Neural cell (in vitro differentiated cells): Measurements from ENCODE around the gene EEF1AKMT2. TPM values are rescaled to one million over a fixed set of nuclear protein-coding genes. Genes with fewer than 3 reads are reported as not detected.

ENCODE experiments used
- H2AFZ ChIP-seq: fragments of 200-600, 300-800 bp; sonication (generic), shearing (Covaris generic); 2 replicates; pipeline ENCODE4 v1.6.0; 2014; ENCODE audit warnings: low read depth, mild to moderate bottlenecking, antibody characterized with exemption, low read length, moderate library complexity
- H3F3A ChIP-seq: fragments of 200-600 bp; shearing (Covaris generic); 2 replicates; pipeline ENCODE4 v1.6.1; 2016; ENCODE audit warnings: mild to moderate bottlenecking, moderate library complexity, mixed read lengths, antibody characterized with exemption, low read length; ENCODE audit not compliant: insufficient read depth, poor library complexity, severe bottlenecking
- H3K27ac ChIP-seq: fragments of 200-600, 300-800 bp; sonication (generic), shearing (Covaris generic); 2 replicates; pipeline ENCODE4 v1.5.1; 2014; ENCODE audit warnings: mild to moderate bottlenecking, low read length, moderate library complexity
- H3K27me3 ChIP-seq: fragments of 300-800, 200-600 bp; sonication (generic), shearing (Covaris generic); 2 replicates; pipeline ENCODE4 v1.6.0; 2014; ENCODE audit warnings: mild to moderate bottlenecking, low read depth, low read length, moderate library complexity; ENCODE audit not compliant: insufficient read depth
- H3K36me3 ChIP-seq: fragments of 300-800, 200-600 bp; sonication (generic), shearing (Covaris generic); 2 replicates; pipeline ENCODE4 v1.5.1; 2014; ENCODE audit warnings: mild to moderate bottlenecking, antibody characterized with exemption, low read length, moderate library complexity; ENCODE audit not compliant: insufficient read depth
- H3K4me2 ChIP-seq: fragments of 300-800, 200-600 bp; sonication (generic), shearing (Covaris generic); 2 replicates; pipeline ENCODE4 v1.6.0; 2014; ENCODE audit warnings: mild to moderate bottlenecking, low read length
- H3K4me3 ChIP-seq: fragments of 300-800, 200-600 bp; sonication (generic), shearing (Covaris generic); 2 replicates; pipeline ENCODE4 v1.5.1; 2014; ENCODE audit warnings: mild to moderate bottlenecking, low read length, moderate library complexity
- H3K79me2 ChIP-seq: fragments of 200-600 bp; shearing (Covaris generic); replicated peaks from 2 replicates; pipeline ENCODE4 v1.6.0; 2014; ENCODE audit warnings: mild to moderate bottlenecking, low read length, moderate library complexity; ENCODE audit not compliant: insufficient read depth
- H3K9ac ChIP-seq: fragments of 300-800, 200-600 bp; sonication (generic), shearing (Covaris generic); 2 replicates; pipeline ENCODE4 v1.6.1; 2016; ENCODE audit warnings: mild to moderate bottlenecking, low read length, mixed read lengths
- H3K9me2 ChIP-seq: fragments of 200-600 bp; shearing (Covaris generic); 2 replicates; pipeline ENCODE4 v1.6.1; 2016; ENCODE audit warnings: mild to moderate bottlenecking, low read length, mixed read lengths; ENCODE audit not compliant: insufficient read depth
- H3K9me3 ChIP-seq: fragments of 200-600, 300-800 bp; sonication (generic), shearing (Covaris generic); 2 replicates; pipeline ENCODE4 v1.6.1; 2016; ENCODE audit warnings: mild to moderate bottlenecking, mixed run types, low read length, moderate library complexity, mixed read lengths
- H4K20me1 ChIP-seq: fragments of 200-600 bp; shearing (Covaris generic); 2 replicates; pipeline ENCODE4 v1.6.1; 2016; ENCODE audit warnings: mild to moderate bottlenecking, mixed run types; ENCODE audit not compliant: insufficient read depth
- EP300 ChIP-seq: fragments of 450-650 bp; conservative IDR thresholded peaks from 2 replicates; pipeline ENCODE4 v1.6.1; 2014; ENCODE audit warnings: antibody characterized with exemption, mild to moderate bottlenecking, moderate library complexity; ENCODE audit not compliant: poor library complexity, severe bottlenecking
- EZH2 ChIP-seq: fragments of 200-600, 300-800 bp; shearing (Covaris generic), sonication (generic); IDR thresholded peaks from 2 replicates; pipeline ENCODE4 v1.6.1; 2014; ENCODE audit warnings: antibody characterized with exemption, low read length, borderline replicate concordance, mild to moderate bottlenecking; ENCODE audit not compliant: insufficient read depth, poor library complexity, severe bottlenecking
- MXI1 ChIP-seq: fragments of 450-650 bp; conservative IDR thresholded peaks from 2 replicates; pipeline ENCODE4 v1.6.1; 2014; ENCODE audit warnings: antibody characterized with exemption, mild to moderate bottlenecking; ENCODE audit not compliant: poor library complexity, severe bottlenecking
- POLR2AphosphoS5 ChIP-seq: IDR thresholded peaks from 2 replicates; pipeline ENCODE4 v1.6.1; 2012
- RAD21 ChIP-seq: fragments of 450-650 bp; conservative IDR thresholded peaks from 2 replicates; pipeline ENCODE4 v1.6.1; 2014; ENCODE audit warnings: antibody characterized with exemption, mild to moderate bottlenecking, moderate library complexity
- SMC3 ChIP-seq: fragments of 450-650 bp; conservative IDR thresholded peaks from 2 replicates; pipeline ENCODE4 v1.6.1; 2014; ENCODE audit warnings: antibody characterized with exemption, mild to moderate bottlenecking, moderate library complexity; ENCODE audit not compliant: poor library complexity
- TAF1 ChIP-seq: IDR thresholded peaks from 2 replicates; pipeline ENCODE4 v1.6.1; 2012; ENCODE audit warnings: low read depth
- polyA plus RNA-seq: library from polyadenylated mRNA; depleted of rRNA; stranded (reverse); fragments of >200 nt; gene quantifications from 2 replicates; pipeline ENCODE4 v1.2.3, GENCODE V29; 2014
- TF ChIP-seq, protein P1 (sequence below): fragments of 450-650 bp; IDR thresholded peaks from 2 replicates; pipeline ENCODE4 v1.5.1; 2014; ENCODE audit warnings: antibody characterized with exemption, mild to moderate bottlenecking, moderate library complexity; ENCODE audit not compliant: poor library complexity, severe bottlenecking
- TF ChIP-seq, protein P2 (sequence below): IDR thresholded peaks from 2 replicates; pipeline ENCODE4 v1.6.1; 2012; ENCODE audit warnings: borderline replicate concordance

EEF1AKMT2 gene
- polyA plus RNA-seq, 1 donor from 2014 or later = 63.7 TPM

DNA sequence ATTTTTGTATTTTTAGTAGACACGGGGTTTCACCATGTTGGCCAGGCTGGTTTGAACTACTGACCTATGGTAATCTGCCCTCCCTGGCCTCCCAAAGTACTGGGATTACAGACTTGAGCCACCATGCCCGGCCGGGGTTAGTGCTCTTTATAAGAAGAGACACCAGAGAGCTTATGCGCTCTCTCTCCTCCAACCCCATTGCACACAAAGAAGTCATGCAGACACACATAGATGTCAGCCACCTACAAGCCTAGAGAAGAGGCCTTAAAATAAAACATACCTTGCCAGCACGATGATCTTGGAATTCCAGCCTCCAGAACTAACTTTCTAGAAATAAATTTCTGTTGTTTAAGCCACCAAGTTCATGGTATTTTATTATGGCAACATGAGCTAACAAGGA lies 37.5 kb downstream of the EEF1AKMT2 start:
- Histone ChIP-seq H3K9ac (no peak overlapping the region), H3K36me3 (peaks cover 2% of the 10 kb centered on the region), H3K79me2 (no peaks in the 10 kb centered on the region), H3K9me2 (no peaks in the 10 kb centered on the region), H3K9me3 (no peaks in the 10 kb centered on the region), H3F3A (no peaks in the 10 kb centered on the region), H3K4me3 (no peak overlapping the region), H3K27ac (no peak overlapping the region), H2AFZ (no peak overlapping the region), H3K4me2 (no peak overlapping the region), H3K27me3 (no peaks in the 10 kb centered on the region), H4K20me1 (no peaks in the 10 kb centered on the region)
- no peak for TF ChIP-seq TAF1
- TF ChIP-seq EP300 = no peak
- no peak for TF ChIP-seq EZH2
- no peak for TF ChIP-seq RAD21
- TF ChIP-seq, protein P1, sequence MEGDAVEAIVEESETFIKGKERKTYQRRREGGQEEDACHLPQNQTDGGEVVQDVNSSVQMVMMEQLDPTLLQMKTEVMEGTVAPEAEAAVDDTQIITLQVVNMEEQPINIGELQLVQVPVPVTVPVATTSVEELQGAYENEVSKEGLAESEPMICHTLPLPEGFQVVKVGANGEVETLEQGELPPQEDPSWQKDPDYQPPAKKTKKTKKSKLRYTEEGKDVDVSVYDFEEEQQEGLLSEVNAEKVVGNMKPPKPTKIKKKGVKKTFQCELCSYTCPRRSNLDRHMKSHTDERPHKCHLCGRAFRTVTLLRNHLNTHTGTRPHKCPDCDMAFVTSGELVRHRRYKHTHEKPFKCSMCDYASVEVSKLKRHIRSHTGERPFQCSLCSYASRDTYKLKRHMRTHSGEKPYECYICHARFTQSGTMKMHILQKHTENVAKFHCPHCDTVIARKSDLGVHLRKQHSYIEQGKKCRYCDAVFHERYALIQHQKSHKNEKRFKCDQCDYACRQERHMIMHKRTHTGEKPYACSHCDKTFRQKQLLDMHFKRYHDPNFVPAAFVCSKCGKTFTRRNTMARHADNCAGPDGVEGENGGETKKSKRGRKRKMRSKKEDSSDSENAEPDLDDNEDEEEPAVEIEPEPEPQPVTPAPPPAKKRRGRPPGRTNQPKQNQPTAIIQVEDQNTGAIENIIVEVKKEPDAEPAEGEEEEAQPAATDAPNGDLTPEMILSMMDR = no peak
- TF ChIP-seq POLR2AphosphoS5 = no peak
- no peak for TF ChIP-seq SMC3
- TF ChIP-seq MXI1 = no peak
- TF ChIP-seq, protein P2, sequence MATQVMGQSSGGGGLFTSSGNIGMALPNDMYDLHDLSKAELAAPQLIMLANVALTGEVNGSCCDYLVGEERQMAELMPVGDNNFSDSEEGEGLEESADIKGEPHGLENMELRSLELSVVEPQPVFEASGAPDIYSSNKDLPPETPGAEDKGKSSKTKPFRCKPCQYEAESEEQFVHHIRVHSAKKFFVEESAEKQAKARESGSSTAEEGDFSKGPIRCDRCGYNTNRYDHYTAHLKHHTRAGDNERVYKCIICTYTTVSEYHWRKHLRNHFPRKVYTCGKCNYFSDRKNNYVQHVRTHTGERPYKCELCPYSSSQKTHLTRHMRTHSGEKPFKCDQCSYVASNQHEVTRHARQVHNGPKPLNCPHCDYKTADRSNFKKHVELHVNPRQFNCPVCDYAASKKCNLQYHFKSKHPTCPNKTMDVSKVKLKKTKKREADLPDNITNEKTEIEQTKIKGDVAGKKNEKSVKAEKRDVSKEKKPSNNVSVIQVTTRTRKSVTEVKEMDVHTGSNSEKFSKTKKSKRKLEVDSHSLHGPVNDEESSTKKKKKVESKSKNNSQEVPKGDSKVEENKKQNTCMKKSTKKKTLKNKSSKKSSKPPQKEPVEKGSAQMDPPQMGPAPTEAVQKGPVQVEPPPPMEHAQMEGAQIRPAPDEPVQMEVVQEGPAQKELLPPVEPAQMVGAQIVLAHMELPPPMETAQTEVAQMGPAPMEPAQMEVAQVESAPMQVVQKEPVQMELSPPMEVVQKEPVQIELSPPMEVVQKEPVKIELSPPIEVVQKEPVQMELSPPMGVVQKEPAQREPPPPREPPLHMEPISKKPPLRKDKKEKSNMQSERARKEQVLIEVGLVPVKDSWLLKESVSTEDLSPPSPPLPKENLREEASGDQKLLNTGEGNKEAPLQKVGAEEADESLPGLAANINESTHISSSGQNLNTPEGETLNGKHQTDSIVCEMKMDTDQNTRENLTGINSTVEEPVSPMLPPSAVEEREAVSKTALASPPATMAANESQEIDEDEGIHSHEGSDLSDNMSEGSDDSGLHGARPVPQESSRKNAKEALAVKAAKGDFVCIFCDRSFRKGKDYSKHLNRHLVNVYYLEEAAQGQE = no peak

DNA sequence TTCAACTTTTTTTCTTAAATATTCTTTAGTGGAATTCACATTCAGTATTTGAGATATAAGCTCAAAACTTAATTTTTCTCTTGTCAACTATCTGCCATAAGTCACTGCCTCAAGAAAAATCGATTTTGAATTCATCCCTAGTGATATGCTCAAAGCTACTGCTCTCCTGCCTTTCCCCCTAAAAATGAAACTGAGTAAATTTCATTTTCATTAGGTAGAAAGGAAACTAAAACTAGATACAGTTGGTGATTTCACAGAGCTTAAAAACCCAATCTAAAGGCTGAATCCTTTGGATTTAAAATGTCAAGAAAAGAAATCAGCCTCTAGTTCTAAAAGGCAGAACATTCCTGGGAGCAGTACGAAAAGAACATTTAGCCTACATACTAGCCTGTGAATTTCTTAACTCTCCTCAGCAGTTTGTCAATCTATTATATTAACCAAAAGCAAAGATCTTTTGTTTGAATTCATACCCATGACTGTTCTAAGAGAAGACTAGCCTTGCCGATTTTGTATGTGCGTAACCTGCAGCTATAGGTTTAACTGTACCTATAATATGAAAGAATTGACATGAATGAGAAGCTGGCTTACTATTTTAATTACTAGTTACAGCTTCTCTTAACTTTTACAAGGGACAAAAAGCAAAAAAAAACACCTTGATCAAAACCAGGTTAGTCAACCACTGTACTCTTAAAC lies 42.6 kb downstream of the EEF1AKMT2 start:
- Histone ChIP-seq H4K20me1 (no peaks in the 10 kb centered on the region), H3K4me3 (no peak overlapping the region), H3K27me3 (no peaks in the 10 kb centered on the region), H2AFZ (no peak overlapping the region), H3K4me2 (no peak overlapping the region), H3K36me3 (no peaks in the 10 kb centered on the region), H3K79me2 (no peaks in the 10 kb centered on the region), H3K9me3 (no peaks in the 10 kb centered on the region), H3K9me2 (no peaks in the 10 kb centered on the region), H3K27ac (no peak overlapping the region), H3F3A (no peaks in the 10 kb centered on the region), H3K9ac (no peak overlapping the region)
- TF ChIP-seq EZH2 (no peak), SMC3 (no peak), TAF1 (no peak), POLR2AphosphoS5 (no peak), EP300 (no peak), MXI1 (no peak), RAD21 (no peak)
- TF ChIP-seq, protein P1 = no peak
- TF ChIP-seq, protein P2 = no peak
